Epithelial cell of alveolus of lung (primary cell): Measurements from ENCODE around the gene PGK1. TPM values are rescaled to one million over a fixed set of nuclear protein-coding genes. Genes with fewer than 3 reads are reported as not detected.

ENCODE experiments used
- total RNA-seq: library from RNA; depleted of rRNA; stranded (reverse); fragments of >200 nt; gene quantifications from 2 replicates; pipeline ENCODE4 v1.2.1, GENCODE V29; 2015

The PGK1 gene
- 418 and 442 TPM in 2 replicates for total RNA-seq

GRCh38 chrX:78103623-78104446 lies at the start of gene PGK1:
Gene PGK1 (plus strand): TSS chrX:78104248. CDS start chrX:78104341, 93 bp downstream.

GRCh38 chrX:78139160-78140123 lies 35.4 kb downstream of the PGK1 start, which contains the start of gene TAF9B:
Gene TAF9B (minus strand): TSS chrX:78139650. CDS start chrX:78139611, 39 bp downstream.

Other genes with a start within 250 kb of the PGK1 start
- gene MAGT1, start 208.8 kb upstream of the PGK1 start, total RNA-seq, result 56.0 and 69.2 TPM in 2 replicates
- 233 and 323 TPM in 2 replicates for gene COX7B, start 204.8 kb upstream of the PGK1 start, total RNA-seq
- 7.6 and 11.3 TPM in 2 replicates for gene ATP7A, start 193.6 kb upstream of the PGK1 start, total RNA-seq
- gene PGAM4, start 134.6 kb upstream of the PGK1 start, total RNA-seq, result not detected in 2 replicates
- 19.1 and 31.6 TPM in 2 replicates for gene TAF9B, start 35.4 kb downstream of the PGK1 start, total RNA-seq
- gene CYSLTR1, start 223.4 kb downstream of the PGK1 start, total RNA-seq, result not detected in 2 replicates